Tibial nerve (tissue), 4 donors: ENCODE measurements around the gene GALK1. TPM values are rescaled to one million over a fixed set of nuclear protein-coding genes. Genes with fewer than 3 reads are reported as not detected.

Source experiments
- DNase-seq, 2 donors: peaks; one replicate each; pipeline ENCODE4 v3.0.0-alpha.2; 2019; ENCODE audit warnings: low spot score in 2 of 2
- H3K27ac ChIP-seq, 4 donors: fragments of 200-600 bp; sonication (generic) in 3 of 4; one replicate each; pipeline ENCODE4 v1.5.1; 2017 to 2019; ENCODE audit warnings: mild to moderate bottlenecking in 1 of 4
- H3K27me3 ChIP-seq, 2 donors: fragments of 200-600 bp; sonication (generic) in 1 of 2; one replicate each; pipeline versions ENCODE4 v1.5.1 to v1.6.0; 2017 to 2019
- H3K36me3 ChIP-seq, 3 donors: fragments of 200-600 bp; sonication (generic); one replicate each; pipeline ENCODE4 v1.5.1; 2018 to 2019
- H3K4me1 ChIP-seq, 4 donors: fragments of 200-600 bp; sonication (generic) in 3 of 4; one replicate each; pipeline ENCODE4 v1.5.1; 2017 to 2019
- H3K4me3 ChIP-seq, 4 donors: fragments of 200-600 bp; sonication (generic) in 3 of 4; one replicate each; pipeline ENCODE4 v1.5.1; 2017 to 2019; ENCODE audit warnings: mild to moderate bottlenecking in 1 of 4, moderate library complexity in 1 of 4
- H3K9me3 ChIP-seq, 4 donors: fragments of 200-600 bp; sonication (generic) in 3 of 4; one replicate each; pipeline ENCODE4 v1.5.1; 2017 to 2019
- CTCF ChIP-seq, 5 experiments: fragments of 200-600 bp in 3 of 5; fragments of 450-650 bp in 2 of 5; sonication (generic) in 3 of 5; IDR thresholded peaks; one replicate each; pipeline ENCODE4 v1.5.1; 2016 to 2019; ENCODE audit warnings: antibody characterized with exemption in 5 of 5, mild to moderate bottlenecking in 3 of 5, moderate library complexity in 2 of 5
- EP300 ChIP-seq, 2 donors: sonication (generic); formaldehyde crosslinking; IDR thresholded peaks; one replicate each; pipeline ENCODE4 v1.6.1; 2017; ENCODE audit warnings: antibody characterized with exemption in 2 of 2, mild to moderate bottlenecking in 1 of 2
- POLR2A ChIP-seq, 2 donors: fragments of 450-650 bp; IDR thresholded peaks; one replicate each; pipeline ENCODE4 v1.6.1; 2017; ENCODE audit warnings: antibody characterized with exemption in 2 of 2, mild to moderate bottlenecking in 2 of 2, moderate library complexity in 2 of 2
- WGBS, 2 donors: methylation state at CpG; one replicate each; pipeline ENCODE4 v1.1.5; 2018; 5-methylcytosine and 5-hydroxymethylcytosine counted together
- total RNA-seq, 4 donors: library from RNA; depleted of rRNA; stranded (reverse); fragments of >200 nt; gene quantifications; one replicate each; pipeline ENCODE4 v1.1.0, GENCODE V29; 2016

The GALK1 gene
- total RNA-seq, 4 donors from 2014 or later: 54.5 to 57.5 (median 55.6) TPM

GRCh38 chr17:75774471-75774990 is 9.5 kb upstream of the GALK1 start:
- Histone ChIP-seq H3K4me1 (peaks cover 0 to 60% (median 17%) of the 10 kb centered on the region in 4 donors), H3K27ac (peak overlapping the region in 2 of 4 donors; percentile 80 to 97), H3K27me3 (no peaks in the 10 kb centered on the region), H3K9me3 (no peaks in the 10 kb centered on the region), H3K4me3 (no peak overlapping the region), H3K36me3 (peaks cover 8 to 55% (median 9%) of the 10 kb centered on the region in 3 donors)
- DNase-seq: no peak
- TF ChIP-seq EP300 (IDR thresholded peaks at IDR 0.05): no peak
- no peak for TF ChIP-seq CTCF (IDR thresholded peaks at IDR 0.05)
- no peak for TF ChIP-seq POLR2A (IDR thresholded peaks at IDR 0.05)
- WGBS, 2 donors: 83 to 84% methylated on average over 4 of the region's 4 CpGs

GRCh38 chr17:75773808-75774470 is 8.9 kb upstream of the GALK1 start:
- H3K4me1 ChIP-seq: peaks cover 0 to 60% (median 17%) of the 10 kb centered on the region in 4 donors
- 72 to 75% methylated on average over 14 to 15 of the region's 15 CpGs for WGBS, 2 donors
- no peak for DNase-seq
- no peak overlapping the region for H3K4me3 ChIP-seq
- TF ChIP-seq POLR2A (IDR thresholded peaks at IDR 0.05): no peak
- TF ChIP-seq CTCF (IDR thresholded peaks at IDR 0.05): no peak
- no peak for TF ChIP-seq EP300 (IDR thresholded peaks at IDR 0.05)
- H3K9me3 ChIP-seq: no peaks in the 10 kb centered on the region
- peaks cover 8 to 52% (median 8%) of the 10 kb centered on the region in 3 donors for H3K36me3 ChIP-seq
- H3K27me3 ChIP-seq: no peaks in the 10 kb centered on the region
- H3K27ac ChIP-seq: peak overlapping the region in 2 of 4 donors; percentile 80 to 97

- Histone ChIP-seq H3K27ac (peak overlapping the region in 2 of 4 donors; percentile 80 to 97), H3K4me3 (no peak overlapping the region), H3K4me1 (peaks cover 0 to 60% (median 17%) of the 10 kb centered on the region in 4 donors), H3K27me3 (no peaks in the 10 kb centered on the region), H3K36me3 (peaks cover 1 to 45% (median 3%) of the 10 kb centered on the region in 3 donors), H3K9me3 (no peaks in the 10 kb centered on the region)
- no peak for DNase-seq
- no peak for TF ChIP-seq EP300 (IDR thresholded peaks at IDR 0.05)
- no peak for TF ChIP-seq CTCF (IDR thresholded peaks at IDR 0.05)
- TF ChIP-seq POLR2A (IDR thresholded peaks at IDR 0.05): no peak
- 75 to 81% methylated on average over 11 to 12 of the region's 12 CpGs for WGBS, 2 donors
Measured at GRCh38 chr17:75773121-75773807, 8.3 kb upstream of the GALK1 start.

- Histone ChIP-seq H3K4me3 (no peak overlapping the region), H3K4me1 (peaks cover 0 to 48% (median 13%) of the 10 kb centered on the region in 4 donors), H3K27ac (peak overlapping the region in 3 of 4 donors; percentile 46 to 97 (median 55)), H3K27me3 (no peaks in the 10 kb centered on the region), H3K36me3 (peaks cover 0 to 29% (median 0%) of the 10 kb centered on the region in 3 donors), H3K9me3 (no peaks in the 10 kb centered on the region)
- 70 to 73% methylated on average over 17 of the region's 17 CpGs for WGBS, 2 donors
- DNase-seq: no peak
- TF ChIP-seq POLR2A (IDR thresholded peaks at IDR 0.05): no peak
- no peak for TF ChIP-seq EP300 (IDR thresholded peaks at IDR 0.05)
- no peak for TF ChIP-seq CTCF (IDR thresholded peaks at IDR 0.05)
Measured at GRCh38 chr17:75771334-75772281, 6.6 kb upstream of the GALK1 start.
